ENCODE results near the gene KLHL22.

Gene KLHL22

GRCh38 chr22:20436768-20437612, 58.6 kb downstream of the KLHL22 start:
- H4K20me1 ChIP-seq (ENCODE audit: control insufficient read depth, insufficient read depth, low read depth, low read length): no peaks in the 10 kb centered on the region
- H3K27me3 ChIP-seq (ENCODE audit: control insufficient read depth, low read length): peaks cover 19% of the 10 kb centered on the region
- no peak overlapping the region for H3K4me2 ChIP-seq (ENCODE audit: low read length)
- H3K36me3 ChIP-seq (ENCODE audit: control insufficient read depth, low read length): no peaks in the 10 kb centered on the region
- no peak overlapping the region for H3K4me3 ChIP-seq (ENCODE audit: low read length)
- H3K27ac ChIP-seq (ENCODE audit: low read depth, low read length): no peak overlapping the region
- no peaks in the 10 kb centered on the region for H3F3A ChIP-seq (ENCODE audit: control insufficient read depth, insufficient read depth)
- TF ChIP-seq EZH2phosphoT487 (IDR thresholded peaks at IDR 0.05; ENCODE audit: borderline replicate concordance, low read length): 0 out of 2 replicates have a peak, but pooled peaks have one; percentile 17
- no peak for TF ChIP-seq CTCF (IDR thresholded peaks at IDR 0.05; ENCODE audit: low read depth, low read length, poor library complexity, severe bottlenecking)
- H3K9me3 ChIP-seq (ENCODE audit: control insufficient read depth, insufficient read depth, low read length): no peaks in the 10 kb centered on the region
- no peaks in the 10 kb centered on the region for H3K4me1 ChIP-seq (ENCODE audit: control insufficient read depth, low read length)
- H3K79me2 ChIP-seq (ENCODE audit: control insufficient read depth, low read length): no peaks in the 10 kb centered on the region
- no peaks in the 10 kb centered on the region for H3K9me2 ChIP-seq (replicated peaks; ENCODE audit: control insufficient read depth, low read length)

GRCh38 chr22:20436307-20436767, 59.3 kb downstream of the KLHL22 start:
- Histone ChIP-seq H3K9me2 (replicated peaks; ENCODE audit: control insufficient read depth, low read length) (no peaks in the 10 kb centered on the region), H3K4me3 (ENCODE audit: low read length) (no peak overlapping the region), H4K20me1 (ENCODE audit: control insufficient read depth, insufficient read depth, low read depth, low read length) (no peaks in the 10 kb centered on the region), H3K4me1 (ENCODE audit: control insufficient read depth, low read length) (no peaks in the 10 kb centered on the region), H3K79me2 (ENCODE audit: control insufficient read depth, low read length) (no peaks in the 10 kb centered on the region), H3K4me2 (ENCODE audit: low read length) (no peak overlapping the region), H3K27me3 (ENCODE audit: control insufficient read depth, low read length) (peaks cover 19% of the 10 kb centered on the region), H3K9me3 (ENCODE audit: control insufficient read depth, insufficient read depth, low read length) (no peaks in the 10 kb centered on the region), H3K36me3 (ENCODE audit: control insufficient read depth, low read length) (no peaks in the 10 kb centered on the region), H3F3A (ENCODE audit: control insufficient read depth, insufficient read depth) (no peaks in the 10 kb centered on the region), H3K27ac (ENCODE audit: low read depth, low read length) (no peak overlapping the region)
- TF ChIP-seq EZH2phosphoT487 (IDR thresholded peaks at IDR 0.05; ENCODE audit: borderline replicate concordance, low read length) (no peak), CTCF (IDR thresholded peaks at IDR 0.05; ENCODE audit: low read depth, low read length, poor library complexity, severe bottlenecking) (no peak)

- Histone ChIP-seq H3K4me1 (ENCODE audit: control insufficient read depth, low read length) (no peaks in the 10 kb centered on the region), H3K27ac (ENCODE audit: low read depth, low read length) (no peak overlapping the region), H3K9me3 (ENCODE audit: control insufficient read depth, insufficient read depth, low read length) (no peaks in the 10 kb centered on the region), H4K20me1 (ENCODE audit: control insufficient read depth, insufficient read depth, low read depth, low read length) (no peaks in the 10 kb centered on the region), H3K9me2 (replicated peaks; ENCODE audit: control insufficient read depth, low read length) (no peaks in the 10 kb centered on the region), H3K4me3 (ENCODE audit: low read length) (no peak overlapping the region), H3K36me3 (ENCODE audit: control insufficient read depth, low read length) (no peaks in the 10 kb centered on the region), H3F3A (ENCODE audit: control insufficient read depth, insufficient read depth) (no peaks in the 10 kb centered on the region), H3K27me3 (ENCODE audit: control insufficient read depth, low read length) (peaks cover 20% of the 10 kb centered on the region), H3K79me2 (ENCODE audit: control insufficient read depth, low read length) (no peaks in the 10 kb centered on the region), H3K4me2 (ENCODE audit: low read length) (no peak overlapping the region)
- TF ChIP-seq CTCF (IDR thresholded peaks at IDR 0.05; ENCODE audit: low read depth, low read length, poor library complexity, severe bottlenecking) (no peak), EZH2phosphoT487 (IDR thresholded peaks at IDR 0.05; ENCODE audit: borderline replicate concordance, low read length) (no peak)
Observed at GRCh38 chr22:20435436-20436306, 59.9 kb downstream of the KLHL22 start.

All from DOHH2 (cell line).